Measurements from ENCODE around the gene PTPN14.

PTPN14 gene

GRCh38 chr1:214545293-214545692 lies 6.1 kb downstream of the PTPN14 start:
- DNase-seq (ENCODE audit: extremely low spot score) = no peak
- POLR2A ChIA-PET = no interaction called here
- CTCF ChIA-PET = no interaction called here
- TF ChIP-seq CTCF (IDR thresholded peaks at IDR 0.05; ENCODE audit: control extremely low read depth, extremely low read depth, low read depth, missing control alignments) = no peak

GRCh38 chr1:214544791-214545190 lies 6.6 kb downstream of the PTPN14 start:
- ChIA-PET CTCF (no interaction called here), POLR2A (no interaction called here)
- no peak for TF ChIP-seq CTCF (IDR thresholded peaks at IDR 0.05; ENCODE audit: control extremely low read depth, extremely low read depth, low read depth, missing control alignments)
- DNase-seq (ENCODE audit: extremely low spot score) = no peak

- ChIA-PET CTCF (interaction anchor here (0.6 to 1.3 kb wide), 3 partner anchors 8 to 212 kb away, joined by 3 read pairs; no protein-coding TSS in a partner anchor), POLR2A (no interaction called here)
- no peak for TF ChIP-seq CTCF (IDR thresholded peaks at IDR 0.05; ENCODE audit: control extremely low read depth, extremely low read depth, low read depth, missing control alignments)
- no peak for DNase-seq (ENCODE audit: extremely low spot score)
These were observed 8.9 kb downstream of the PTPN14 start for GRCh38 chr1:214542275-214543199.

GRCh38 chr1:214541693-214542092 lies 9.7 kb downstream of the PTPN14 start:
- ChIA-PET CTCF (interaction anchor here (0.6 to 1.3 kb wide), 2 partner anchors 9 to 211 kb away, joined by 3 read pairs; no protein-coding TSS in a partner anchor), POLR2A (no interaction called here)
- DNase-seq (ENCODE audit: extremely low spot score) = no peak
- no peak for TF ChIP-seq CTCF (IDR thresholded peaks at IDR 0.05; ENCODE audit: control extremely low read depth, extremely low read depth, low read depth, missing control alignments)

- CTCF ChIA-PET = interaction anchor here (0.7 to 1.3 kb wide), 2 partner anchors 42 to 210 kb away, joined by 3 read pairs; no protein-coding TSS in a partner anchor
These were observed 10.2 kb downstream of the PTPN14 start for GRCh38 chr1:214541206-214541605.

GRCh38 chr1:214540324-214540723 lies 11.1 kb downstream of the PTPN14 start:
- no peak for DNase-seq (ENCODE audit: extremely low spot score)
- POLR2A ChIA-PET = no interaction called here
- no peak for TF ChIP-seq CTCF (IDR thresholded peaks at IDR 0.05; ENCODE audit: control extremely low read depth, extremely low read depth, low read depth, missing control alignments)
- CTCF ChIA-PET = interaction anchor here (0.7 kb wide), 1 partner anchor 43 kb away, joined by 3 read pairs; no protein-coding TSS in a partner anchor

More at GRCh38 chr1:214541206-214541605, 10.2 kb downstream of the PTPN14 start:
- TF ChIP-seq CTCF (IDR thresholded peaks at IDR 0.05; ENCODE audit: control extremely low read depth, extremely low read depth, low read depth, missing control alignments) = no peak
- POLR2A ChIA-PET = no interaction called here
- DNase-seq (ENCODE audit: extremely low spot score) = no peak
